NCI-H2029 (cell line): ENCODE data around the gene C1QTNF8.

Experiments used
- DNase-seq: peaks from one replicate; lab custom pipeline; 2025; lab: John Stamatoyannopoulos, UW

C1QTNF8 gene

DNA sequence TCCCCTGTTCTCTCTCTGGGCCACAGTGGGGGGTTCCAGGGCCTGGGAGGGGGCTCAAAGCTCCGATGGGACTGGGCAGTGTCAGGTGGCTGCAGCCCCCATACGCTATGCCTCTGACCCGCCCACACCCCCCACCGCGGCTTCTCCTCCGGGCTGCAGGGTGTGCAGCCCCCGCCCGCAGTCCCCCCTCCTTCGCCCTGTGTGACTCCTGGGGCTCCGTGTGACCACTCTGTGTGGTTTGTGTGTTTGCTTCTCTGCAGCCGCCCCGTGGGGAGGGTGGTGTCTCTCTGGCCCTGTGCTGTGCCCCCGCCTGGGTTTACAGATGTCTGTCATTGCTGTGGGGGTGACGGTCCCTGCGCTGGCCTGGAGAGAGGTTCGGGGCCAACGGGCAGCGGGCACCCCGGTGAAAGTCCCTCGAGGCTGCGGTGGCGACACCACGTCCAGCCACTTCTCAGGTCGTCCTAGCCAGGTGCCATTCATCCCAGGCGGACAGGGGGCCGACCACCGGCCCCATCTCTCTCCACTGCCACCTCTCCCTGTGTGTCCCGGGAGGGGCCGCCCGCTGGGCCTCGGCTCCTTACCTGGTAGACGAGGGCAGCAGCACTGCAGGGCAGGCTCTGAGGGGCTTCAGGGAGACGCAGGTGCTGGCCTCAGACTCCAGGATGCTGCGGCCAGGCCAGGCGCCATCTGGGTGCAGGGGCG lies 18.0 kb downstream of the C1QTNF8 start:
- no peak for DNase-seq

DNA sequence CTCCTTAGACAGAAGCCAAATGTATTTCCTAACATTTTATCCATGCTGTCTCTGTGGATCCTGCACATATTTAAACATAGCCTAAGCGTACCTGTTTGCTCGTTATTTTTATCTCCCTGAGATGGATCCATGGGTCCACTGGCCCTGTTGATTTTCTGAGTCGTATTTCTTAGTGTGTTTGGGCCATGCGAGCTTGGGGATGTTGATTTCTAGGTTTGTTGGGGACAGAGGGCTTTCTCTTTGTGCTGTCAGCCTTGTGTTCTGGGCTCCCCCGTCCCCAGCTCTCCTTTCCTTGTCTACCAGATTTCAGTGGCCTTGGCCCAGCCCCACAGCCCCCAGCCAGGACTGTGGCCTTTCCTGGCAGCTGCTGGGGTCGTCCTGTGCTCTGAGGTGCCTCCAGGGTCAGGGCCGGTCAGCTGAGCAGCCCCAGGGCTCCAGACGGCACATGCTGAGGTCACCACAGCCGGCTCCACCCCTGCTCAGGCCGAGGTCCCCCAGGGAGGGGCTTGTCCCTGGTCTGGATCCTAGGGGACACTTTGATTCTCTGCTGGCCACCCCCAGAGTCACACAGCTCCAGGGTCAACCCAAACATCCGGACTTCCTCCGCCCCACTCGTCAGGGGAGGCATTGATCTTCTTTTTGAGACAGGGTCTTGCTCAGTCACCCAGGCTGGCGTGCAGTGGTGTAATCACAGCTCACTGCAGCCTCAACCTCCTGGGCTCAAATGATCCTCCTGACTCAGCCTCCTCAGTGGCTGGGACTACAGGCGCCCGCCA lies 19.1 kb downstream of the C1QTNF8 start:
- no peak for DNase-seq

DNA sequence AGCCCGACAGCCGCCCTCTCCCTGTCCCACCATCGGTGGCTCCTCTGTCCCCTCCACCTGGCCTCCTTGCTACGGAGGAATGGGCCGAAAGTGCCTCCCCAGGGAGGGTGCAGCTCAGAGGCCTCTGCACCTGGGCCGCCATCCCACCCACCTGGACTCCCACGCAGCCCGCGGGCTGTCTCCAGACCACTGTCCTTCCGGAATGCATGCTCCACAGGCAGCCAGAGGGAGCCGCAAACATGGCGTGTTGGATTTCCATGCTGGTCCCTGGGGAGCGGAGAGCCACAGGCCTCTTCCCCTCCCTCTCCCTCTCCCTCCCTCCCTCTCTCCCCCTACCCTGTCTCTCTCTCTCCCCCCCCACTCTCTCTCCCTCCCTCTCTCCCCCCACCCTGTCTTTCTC lies 20.5 kb downstream of the C1QTNF8 start:
- no peak for DNase-seq

DNA sequence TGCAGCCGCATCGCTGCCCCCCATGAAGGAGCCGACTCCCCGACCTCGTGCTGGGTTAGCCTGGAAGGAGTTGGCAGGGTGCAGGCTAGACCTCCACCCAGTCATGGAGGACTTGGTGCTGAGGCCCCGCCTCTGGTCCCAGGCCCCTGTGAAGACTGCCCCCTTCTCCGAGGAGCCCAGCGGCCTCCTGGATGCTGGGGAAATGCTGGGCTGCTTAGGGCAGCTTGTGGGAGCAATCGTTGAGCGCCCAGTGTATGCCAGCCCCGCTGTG lies 21.7 kb downstream of the C1QTNF8 start:
- no peak for DNase-seq

DNA sequence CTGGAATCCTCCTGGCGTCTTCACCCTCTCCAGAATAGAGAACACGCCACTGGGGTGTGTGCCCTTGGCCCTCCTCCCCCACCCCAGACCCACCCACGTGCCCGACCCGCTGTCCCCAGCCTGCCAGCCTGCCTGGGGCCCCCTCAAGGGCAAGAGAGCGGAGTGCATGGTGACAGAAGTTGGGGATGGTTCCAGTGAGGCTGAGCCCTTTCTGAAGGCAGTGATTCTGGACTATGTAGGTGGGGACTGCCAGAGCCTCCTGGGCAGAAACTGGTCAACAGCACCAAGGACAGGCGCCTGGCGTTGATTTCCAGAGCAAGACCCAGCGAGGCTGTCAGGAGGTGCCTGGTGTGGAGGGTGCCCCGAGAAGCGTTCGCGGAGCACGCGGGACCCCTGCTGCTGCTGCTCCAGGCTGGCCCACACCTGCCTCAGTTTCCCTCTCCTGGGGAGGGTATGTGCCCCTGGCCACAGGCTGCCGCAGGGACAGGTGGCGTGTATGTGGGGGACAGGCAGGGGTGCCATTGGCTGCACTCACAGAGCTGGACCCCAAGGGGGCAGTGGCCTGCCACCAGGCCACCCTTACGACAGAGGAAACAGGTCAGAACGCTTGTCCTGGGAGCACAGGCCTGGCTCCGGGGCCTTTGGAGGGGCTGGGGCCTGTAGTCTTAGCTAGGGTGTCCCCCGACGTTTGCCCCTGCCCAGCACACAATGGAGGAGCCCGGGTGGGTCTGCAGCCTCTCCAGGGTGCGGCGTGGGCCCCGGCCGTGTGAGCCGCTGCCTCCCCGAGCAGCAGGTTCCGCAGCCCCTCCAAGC lies 22.3 kb downstream of the C1QTNF8 start:
- no peak for DNase-seq

DNA sequence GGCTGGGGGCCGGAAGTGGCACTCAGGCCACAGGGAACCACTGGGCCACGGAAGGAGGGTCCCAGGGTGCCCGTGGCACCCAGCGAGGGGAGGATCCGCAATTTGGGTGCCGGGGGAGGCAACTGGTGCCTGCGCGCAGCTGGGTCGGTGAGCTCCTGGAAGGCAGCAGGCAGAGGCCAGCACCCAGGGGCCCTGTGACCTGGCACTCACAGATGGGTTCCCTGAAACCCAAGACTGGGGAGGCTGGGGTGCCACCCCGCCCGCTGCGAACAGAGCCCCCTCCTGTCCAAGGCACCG lies 22.8 kb downstream of the C1QTNF8 start:
- DNase-seq, result no peak

DNA sequence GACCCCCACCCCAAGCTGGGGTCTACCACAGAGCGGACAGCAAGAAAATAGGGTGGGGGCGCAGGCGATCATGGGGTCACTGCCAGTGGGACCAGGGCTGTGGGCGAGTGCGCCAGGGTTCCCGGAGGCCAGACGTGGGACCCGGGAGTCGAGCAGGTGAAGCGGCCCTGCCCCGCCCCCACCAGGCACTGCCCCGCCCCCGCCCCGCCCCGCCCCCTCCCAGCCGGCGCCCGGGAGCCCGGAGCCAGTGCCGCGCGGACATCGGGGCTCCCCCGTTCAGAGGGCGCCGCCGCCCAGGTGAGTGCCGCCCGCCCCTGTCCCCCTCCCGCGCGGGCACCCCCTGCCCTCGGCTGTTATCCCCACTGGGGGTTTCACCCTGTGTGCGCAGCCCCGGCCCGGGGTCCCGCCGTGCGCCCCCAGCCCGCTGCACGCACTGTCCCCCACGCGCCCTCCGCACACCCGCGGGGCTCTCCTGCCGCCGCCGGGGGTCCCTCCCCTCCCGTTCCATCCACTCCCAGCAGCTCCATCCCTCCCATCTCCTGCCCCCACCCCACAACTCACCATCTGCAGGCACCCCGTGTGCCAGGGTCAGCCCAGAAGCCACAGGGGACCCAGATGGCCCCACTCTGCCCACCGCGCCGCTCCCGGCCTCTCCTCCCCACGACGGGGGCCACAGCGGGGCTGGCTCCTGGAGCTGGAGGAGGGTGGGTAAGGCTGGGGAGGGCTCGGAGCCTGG lies 23.4 kb downstream of the C1QTNF8 start, which contains the start of gene SSTR5:
Gene SSTR5 (plus strand): TSS at position 222 of the 736 bp plus-strand sequence. CDS start 6,122 bp downstream, outside the sequence.
- no peak for DNase-seq

DNA sequence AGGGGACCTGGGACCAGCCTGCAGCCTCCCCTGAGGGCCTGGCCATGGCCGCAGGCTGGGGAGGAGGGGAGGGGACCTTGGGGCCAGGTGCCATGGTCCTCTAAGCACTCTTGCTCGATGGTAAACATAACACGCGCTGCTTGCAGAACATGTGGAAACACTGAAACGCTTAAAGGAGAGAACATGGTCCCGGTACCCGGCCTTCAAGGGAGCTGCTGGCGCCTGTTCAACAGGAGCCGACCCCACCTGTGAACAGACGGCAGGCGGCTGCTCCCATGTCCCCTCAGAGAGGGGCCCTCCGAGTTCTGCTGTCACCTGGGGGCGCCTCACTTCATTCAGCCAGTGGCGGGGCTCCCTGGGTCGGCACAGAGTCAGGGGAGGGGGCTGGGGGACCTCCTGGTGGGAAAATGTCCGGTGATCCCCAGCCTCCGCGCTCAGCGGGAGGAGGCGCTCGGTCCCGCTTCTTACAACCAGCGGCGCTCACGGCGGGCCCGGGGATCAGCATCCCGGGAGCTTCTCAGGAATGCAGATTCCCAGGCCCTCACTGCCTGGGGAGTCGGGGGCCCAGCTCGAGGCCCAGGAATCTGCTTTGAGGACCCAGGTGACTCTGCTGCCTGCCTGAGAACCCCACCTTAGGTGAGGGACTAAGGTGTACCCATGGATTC lies 24.4 kb downstream of the C1QTNF8 start:
- peak; percentile 37 for DNase-seq

DNA sequence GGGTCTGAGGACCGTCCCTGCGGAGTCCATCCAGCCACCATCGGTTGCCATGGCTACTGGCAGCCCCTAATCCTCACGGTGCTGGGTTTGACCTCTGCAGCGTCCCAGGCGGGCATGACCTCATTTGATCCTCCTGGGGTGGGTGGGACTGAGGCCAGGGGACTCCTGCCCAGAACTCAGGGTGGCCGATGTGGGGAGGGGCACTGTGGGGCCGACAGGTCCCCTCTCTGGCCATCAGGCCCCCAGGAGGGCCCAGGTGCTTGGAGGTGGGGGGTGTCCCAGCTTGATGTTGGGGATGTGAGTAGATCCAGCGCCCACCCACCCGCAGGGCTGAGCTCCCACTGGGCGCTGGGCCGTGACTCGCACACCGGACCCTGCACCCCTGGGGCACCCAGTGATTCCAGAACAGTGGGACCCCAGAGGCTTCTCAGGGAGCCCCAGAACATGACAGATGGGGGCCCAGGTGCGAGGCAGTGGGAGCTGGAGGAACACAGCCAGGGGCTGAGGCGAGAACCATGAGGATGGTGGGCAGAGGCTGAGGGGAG lies 25.1 kb downstream of the C1QTNF8 start:
- no peak for DNase-seq

DNA sequence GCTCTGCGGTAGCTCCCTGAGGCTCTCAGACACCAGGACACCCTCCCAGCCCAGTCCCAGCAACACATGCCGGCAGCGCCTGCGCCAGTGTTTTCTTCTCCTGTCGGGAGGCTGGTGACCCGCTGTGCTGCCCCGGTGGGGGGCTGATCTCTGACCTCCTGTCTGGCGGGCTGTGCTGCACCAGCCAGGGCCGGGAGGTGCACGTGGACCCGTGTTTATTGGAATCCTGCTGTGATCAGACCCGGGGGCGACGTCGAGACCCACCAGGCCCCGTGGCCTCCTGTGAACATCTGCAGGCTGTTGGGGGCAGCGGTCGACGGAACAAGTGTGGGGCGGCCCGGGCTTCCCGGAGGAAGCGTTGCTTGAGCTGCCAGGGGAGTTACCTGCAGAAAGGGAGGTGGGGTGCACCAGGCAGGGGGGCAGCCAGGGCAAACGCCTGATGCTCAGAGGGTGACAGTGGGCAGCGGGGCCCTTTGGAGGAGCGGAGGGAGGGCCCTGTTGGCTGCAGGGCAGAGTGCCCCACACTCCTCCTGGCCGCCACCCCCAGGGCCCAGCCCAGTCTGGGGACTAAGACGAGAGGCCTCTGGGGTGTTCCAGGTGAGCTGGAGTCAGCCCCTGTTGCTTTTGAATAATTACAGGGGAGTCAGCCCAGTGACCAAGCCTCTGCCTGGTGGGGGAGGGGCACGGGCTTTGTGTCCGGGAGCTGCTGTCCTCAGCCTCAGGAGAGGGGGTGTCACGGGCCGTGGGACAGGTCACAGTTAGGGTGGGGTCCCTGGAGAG lies 25.8 kb downstream of the C1QTNF8 start:
- no peak for DNase-seq

DNA sequence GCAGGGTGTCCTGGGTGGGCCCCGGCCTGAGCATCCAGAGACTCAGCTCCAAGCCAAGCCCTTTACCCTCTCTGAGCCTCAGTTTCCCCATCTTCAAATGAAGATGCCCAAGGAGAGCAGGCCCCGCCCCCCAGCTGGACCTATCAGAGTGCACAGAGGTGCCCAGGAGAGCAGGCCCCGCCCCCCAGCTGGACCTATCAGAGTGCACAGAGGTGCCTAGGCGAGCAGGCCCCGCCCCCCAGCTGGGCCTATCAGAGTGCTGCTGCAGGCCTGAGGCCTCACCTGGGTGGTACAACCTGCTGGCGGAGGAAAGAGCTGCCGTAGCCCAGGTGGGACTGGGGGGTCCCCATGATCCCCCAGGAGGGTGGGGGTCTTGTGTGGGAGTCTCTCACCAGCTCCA lies 26.9 kb downstream of the C1QTNF8 start:
- DNase-seq, result no peak

DNA sequence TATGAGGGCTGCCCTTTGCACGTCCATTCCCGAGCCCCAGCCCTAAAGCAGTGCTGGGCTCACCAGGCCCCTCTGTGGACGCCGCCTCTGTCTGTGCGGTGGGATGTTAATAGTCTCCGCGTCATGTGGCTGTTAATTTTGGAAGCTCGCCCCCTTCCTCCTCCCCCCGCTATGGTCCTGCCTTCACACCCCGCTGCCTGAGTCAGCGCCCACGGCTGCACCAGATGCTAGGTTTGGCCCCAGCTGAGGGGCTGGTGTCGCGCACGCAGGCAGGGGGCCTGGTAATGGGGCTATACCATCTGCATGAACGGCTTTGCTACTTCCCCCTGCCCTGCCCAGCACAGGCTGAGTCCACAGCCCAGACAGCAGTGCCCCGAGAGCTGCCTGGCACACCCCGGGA lies 27.6 kb downstream of the C1QTNF8 start:
- DNase-seq, result no peak

DNA sequence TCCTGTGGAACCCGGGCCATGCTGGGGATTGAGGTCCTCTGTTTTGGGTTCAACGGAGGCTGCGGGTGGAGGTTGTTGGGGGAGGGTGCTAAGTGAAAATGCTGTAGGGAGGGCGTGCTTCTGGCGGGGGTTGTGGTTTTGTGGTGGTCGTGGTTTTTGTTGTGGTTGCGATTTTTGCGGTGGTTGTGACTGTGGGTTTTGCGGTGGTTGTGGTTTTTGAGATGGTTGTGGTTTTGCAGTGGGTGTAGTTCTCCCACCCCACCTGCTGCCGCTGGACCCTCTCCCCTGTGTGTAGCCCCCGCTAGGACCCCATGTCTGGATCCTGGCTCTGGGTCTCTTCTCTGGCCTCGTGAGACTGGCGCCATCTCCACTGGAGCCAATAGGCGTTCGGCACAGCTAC lies 28.4 kb downstream of the C1QTNF8 start:
- no peak for DNase-seq

DNA sequence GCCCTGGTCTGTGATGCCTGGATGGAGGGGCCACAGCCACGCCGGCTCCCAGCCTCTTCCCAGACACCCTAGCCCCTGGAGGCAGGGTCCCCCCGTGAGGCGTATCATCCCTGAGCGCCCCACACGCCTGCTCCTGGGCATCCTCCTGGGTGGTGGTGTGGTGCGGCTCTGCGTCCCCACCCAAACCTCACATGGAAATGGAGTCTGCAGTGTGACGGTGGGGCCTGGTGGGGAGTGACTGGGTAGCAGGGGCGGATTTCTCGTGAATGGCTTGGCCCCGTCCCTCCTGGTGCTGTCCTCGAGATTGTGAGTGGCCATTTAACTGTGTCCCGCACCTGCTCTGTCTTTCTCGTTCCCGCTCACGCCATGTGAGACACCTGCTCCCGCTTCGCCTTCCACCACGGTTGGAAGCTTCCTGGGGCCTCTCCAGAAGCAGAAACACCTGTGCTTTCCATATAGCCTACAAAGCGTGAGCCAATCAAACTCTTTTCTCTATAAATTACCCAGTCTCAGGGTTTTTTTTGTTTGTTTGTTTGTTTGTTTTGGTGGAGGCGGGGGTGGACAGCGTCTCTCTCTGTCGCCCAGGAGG lies 29.4 kb downstream of the C1QTNF8 start:
- peak; percentile 28 for DNase-seq

DNA sequence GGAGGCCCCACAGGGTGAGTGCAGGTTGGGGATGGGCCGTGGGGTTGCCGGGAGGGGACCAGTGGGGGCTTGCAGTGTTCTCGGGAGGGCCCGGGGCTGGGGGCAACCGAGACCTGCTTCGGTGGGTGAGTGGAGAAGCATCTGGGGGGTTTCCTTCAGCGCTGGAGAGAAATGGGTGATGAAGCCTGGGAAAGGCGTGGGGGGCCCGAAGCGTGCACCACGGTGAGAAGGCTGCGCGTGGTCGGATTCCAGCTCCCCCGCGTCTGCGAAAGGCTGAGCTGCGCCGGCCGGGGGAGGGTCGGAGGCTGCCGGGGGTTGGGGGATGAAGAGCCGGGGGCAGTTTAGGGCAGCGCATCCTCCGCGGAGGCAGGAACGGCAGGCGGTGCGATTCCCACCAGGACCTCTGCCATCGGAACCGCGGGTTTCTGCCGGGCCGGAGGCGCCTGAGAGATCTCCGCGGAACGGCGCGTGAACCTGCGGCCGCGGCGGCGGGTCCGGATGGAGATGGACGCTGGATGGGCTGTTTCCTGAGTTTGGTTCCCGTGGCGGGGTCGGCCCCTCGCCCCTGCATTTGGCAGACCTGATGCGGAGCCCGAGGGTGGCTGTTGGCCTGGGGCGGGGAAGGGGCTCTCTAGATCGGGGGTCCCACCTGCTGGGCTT lies 30.4 kb downstream of the C1QTNF8 start:
- DNase-seq, result no peak

DNA sequence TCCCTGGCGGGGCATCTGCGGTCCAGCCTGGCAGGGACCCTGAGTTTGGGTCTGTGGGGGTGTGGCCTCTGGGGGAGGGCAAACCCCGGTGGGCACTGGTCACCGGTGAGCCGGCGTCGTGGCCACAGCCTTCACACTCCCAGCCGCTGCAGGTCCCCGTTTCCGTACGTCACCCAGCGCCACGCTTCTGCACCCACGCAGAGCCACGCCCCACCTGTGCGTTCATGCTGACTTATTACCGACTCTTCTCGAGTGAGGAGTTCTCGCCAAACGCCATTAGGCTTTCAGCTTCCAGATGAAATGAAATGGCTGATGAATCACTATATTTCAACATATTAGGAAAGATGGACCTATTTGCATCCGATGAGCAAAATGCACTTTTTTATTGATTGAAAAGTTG lies 32.3 kb downstream of the C1QTNF8 start:
- no peak for DNase-seq

DNA sequence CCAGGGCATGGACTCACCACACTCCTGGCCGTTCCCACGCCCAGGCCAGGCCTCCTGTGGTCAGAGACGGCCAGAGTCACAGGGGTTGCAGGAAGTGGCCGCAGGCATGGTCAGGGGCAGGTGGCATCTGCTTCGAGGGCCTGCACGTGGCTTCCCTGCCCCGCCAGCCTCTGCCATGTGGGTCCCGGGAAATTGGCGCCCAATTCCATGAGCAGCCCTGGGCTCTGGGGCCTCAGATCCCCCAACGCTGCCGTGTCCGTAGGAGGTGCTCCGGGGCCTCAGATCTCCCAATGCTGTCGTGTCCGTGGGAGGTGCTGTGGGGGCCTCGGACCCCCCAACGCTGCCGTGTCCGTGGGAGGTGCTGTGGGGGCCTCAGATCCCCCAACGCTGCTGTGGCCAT lies 33.1 kb downstream of the C1QTNF8 start:
- no peak for DNase-seq

DNA sequence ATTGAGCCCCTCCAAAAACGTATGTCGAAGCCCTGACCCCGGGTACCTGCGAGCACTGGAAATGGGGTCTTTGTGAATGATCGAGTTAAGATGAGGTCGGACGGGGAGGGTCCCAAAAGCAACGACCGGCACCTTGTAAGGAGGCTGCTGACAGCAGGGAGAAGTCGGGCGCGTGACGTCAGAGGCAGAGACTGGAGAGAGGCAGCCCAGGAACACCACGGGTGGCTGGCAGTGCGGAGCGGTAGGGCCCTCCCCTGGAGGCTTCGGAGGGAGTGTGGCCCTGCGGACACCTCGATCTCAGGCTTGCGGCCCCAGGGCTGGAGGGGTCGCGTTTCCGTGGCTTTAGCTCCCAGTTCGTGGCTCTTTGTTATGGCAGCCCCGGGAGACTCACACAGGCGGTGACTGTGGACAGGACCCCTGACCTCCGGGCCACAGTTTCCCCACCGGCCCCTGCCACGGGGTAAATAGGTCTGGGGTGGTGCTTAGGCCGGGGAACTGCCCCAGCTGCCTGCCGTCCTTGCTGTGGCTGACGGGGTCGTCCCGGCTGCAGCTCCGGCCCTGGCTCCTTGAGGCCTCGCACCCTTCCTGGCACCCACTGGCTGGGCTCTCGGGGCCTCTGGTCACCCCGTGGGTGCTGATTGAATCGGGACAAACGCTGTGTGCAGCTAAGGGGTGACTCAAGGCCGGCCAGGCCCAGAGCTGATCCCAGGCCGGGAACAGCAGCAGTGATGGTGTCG lies 34.1 kb downstream of the C1QTNF8 start:
- DNase-seq, result no peak
